Activated CD8-positive, alpha-beta memory T cell treated with anti-CD3 and anti-CD28 coated beads for 48 hours (primary cell): ENCODE results near the gene SPAG17.

Experiments used
- DNase-seq, 3 experiments: peaks; one replicate each; pipeline ENCODE4 v3.0.0-alpha.2; 2020; ENCODE audit warnings: low read depth in 2 of 3, low spot score in 2 of 3

The SPAG17 gene

DNA sequence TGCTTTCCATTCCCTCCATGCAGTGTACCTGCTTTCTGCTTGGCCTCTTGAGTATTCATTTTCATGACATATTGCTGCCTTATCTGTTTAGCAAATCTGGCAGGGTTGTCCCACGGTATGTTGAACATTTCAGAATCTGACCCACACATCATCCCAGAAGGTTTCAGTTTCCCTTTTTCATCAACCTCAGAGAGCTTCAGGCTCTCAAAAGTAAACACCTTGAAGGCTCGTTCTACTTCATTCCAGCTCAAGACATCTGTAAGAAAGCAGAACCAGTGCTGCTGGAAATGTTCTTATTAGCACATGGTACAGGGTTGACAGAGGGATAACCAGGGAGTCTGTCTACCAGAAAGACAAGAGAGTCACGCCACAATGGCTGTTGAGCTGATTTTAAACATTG, 103.6 kb downstream of the SPAG17 start:
- no peak for DNase-seq

DNA sequence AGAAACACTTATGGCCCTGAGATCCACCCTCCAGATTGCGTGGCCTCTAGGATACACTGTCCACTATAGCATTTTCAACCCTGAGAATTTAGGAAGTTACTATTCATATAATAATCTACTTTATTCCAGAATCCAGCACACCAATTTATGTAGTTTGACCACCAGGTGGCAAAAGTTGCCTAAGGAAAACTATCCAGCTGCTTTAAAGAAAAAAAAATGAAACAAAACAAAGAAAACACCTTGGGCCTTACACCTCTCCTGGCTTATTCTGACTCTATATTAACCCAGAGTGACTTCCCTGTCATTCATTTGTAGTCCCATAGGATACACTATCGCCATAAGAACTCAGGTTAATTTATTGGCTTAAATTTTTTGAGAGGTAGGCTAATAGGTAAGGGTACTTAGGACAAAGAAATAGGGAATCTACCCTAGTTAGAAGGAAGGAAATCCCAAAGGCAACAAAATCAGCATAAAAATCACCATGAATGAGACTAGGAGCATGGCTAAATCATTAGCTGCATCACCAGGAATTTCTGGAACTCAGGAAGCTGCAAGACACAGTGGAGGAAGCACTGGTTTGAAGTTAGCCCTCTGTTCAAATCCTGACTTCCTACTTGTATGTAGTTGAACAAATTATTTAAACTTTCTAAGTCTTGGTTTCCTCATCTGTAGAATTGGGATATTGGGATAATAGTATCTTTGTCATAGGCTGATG, 107.5 kb downstream of the SPAG17 start:
- no peak for DNase-seq

DNA sequence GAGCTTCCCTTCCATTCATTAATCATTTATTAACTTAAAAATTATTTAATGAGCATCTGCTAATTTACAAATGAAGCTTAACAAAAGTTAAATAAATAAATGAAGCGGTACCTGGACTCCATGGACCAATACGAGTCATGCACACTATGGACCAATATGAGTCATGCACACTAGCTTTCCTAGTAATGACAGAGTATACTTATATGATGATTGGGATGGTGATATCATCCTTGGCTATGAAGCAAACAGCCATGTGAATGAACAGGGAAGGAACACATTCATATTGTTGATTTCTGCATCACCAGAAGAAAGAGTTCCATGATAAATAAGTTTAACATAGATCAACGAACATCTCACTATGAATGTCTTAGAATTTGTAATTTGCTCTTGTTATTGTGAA, 109.9 kb downstream of the SPAG17 start:
- no peak for DNase-seq

DNA sequence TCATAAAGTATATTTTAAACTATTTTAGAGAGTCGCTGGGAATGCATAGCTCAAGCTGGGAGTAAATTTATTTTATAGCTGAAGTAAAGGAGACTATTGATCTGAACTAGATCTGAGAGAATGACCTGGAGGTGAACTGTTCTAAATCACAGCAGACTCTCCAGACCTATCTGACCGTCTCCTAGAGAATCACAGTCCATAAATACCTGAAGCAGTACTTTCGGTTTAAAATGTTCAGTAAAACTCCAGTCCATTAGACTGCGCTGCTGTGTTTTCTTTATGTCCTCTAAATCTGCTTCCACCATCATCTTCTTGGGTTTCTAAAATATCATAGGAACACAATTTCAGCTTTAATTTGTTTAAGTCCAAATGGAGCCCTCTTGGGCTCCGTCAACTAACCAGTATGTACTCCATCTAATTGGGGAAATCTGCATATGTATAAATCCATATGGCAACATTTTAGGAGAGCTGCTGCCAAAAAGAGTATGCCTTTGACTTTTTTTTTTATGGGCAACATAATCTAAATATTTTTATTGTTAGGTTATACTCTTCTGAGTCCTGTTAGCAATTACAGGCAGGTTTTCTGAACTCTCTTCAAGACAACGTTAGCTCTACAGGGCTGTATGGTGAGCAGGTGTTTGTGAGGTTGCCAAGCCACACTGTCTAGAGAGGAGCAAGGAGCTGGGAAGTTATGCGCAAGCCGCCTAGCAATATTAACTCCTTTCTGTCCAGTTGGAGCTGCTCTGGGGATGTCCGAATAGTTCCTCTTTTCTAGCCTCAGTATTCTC, 111.2 kb downstream of the SPAG17 start:
- no peak for DNase-seq

DNA sequence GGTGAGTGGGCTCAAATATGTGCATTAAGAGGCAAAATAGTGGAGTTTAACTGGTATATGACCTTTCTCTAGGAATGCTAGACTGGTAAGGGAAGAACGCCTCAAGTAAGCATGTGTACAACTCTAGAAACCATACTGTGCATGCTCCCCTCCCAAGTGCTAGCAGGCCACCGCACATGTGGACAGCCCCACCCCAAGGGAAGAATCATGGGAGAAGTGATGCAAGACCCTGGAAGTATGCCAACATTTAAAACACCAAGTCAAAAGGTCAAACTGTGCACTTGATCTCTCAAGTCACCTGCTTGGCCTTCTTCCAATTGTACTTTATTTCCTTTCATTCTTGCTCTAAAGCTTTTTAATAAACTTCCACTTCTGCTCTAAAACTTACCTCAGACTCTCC, 135.0 kb downstream of the SPAG17 start:
- DNase-seq: no peak

DNA sequence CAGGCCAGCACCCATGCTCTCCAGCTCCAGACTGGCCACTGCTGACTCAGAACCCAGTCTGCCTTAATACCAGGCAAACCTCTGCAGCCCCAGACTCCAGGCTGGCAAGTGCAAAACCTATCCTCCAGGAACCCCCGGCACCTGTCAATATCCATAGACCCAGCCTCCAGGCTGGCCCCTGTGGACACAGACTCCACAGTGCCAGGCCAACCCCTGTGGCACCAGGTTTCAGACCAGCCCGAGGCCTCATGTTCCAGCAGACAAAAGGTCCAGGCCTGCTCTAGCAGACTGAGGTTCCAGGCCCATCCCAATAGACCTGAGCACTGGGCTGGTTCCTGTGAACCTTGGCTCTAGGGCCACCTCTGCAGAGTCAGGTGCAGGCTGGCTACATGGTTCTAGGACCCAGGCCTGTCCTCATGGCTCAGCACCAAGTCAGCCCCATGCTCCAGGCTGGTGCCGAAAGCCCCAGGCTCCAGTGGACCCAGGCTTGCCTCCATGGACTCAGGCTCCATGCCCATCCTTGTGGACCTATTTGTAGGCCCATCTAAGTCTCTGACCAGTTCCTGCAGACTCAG, 137.3 kb downstream of the SPAG17 start:
- DNase-seq: no peak

DNA sequence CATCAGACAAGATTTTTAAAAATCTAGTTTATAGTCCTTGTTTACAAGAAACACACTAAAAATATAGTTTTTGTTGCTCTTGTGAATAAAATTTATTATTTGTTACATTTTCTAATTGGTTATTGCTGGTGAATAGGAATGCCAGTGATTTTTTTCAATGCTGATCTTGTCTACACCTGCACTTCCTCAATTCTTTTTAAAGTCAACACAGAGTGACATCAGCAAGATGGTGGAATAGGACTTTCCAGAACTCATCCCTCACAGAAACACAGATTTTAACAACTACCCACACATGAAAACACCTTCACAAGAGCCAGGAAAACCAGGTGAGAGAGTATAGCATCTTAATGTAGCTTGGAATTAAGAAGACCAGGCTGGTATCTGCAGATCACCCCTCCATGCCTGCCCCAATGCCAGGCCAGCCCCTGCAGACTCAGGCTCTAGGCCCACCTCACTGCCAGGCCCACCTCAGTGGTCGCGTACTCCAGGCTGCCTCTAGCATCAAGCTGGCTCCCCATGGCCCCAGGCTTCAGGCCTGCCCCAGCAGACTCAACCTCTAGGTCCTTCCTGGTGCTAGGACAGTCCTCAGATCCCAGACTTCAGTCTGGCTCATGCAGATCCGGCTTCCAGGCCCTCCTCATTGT, 137.9 kb downstream of the SPAG17 start:
- DNase-seq: no peak

DNA sequence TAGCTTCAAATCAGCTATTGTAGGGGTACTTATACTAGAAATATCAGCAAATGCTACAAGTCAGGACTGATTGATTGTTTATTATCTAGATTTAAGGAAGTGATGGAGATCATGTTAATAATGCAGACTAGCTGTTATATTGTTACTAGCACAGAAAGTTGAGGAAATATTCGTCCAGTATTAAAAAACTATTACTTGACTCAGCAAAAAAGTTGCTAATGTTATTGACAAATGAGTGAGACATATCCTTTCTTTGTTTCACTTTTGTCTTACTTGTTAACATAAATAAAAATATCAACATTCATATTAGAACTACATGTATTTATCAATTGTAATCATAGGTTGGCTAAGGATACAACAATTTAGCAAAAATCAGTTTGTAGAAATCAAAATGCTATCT, 141.4 kb downstream of the SPAG17 start:
- DNase-seq: no peak

DNA sequence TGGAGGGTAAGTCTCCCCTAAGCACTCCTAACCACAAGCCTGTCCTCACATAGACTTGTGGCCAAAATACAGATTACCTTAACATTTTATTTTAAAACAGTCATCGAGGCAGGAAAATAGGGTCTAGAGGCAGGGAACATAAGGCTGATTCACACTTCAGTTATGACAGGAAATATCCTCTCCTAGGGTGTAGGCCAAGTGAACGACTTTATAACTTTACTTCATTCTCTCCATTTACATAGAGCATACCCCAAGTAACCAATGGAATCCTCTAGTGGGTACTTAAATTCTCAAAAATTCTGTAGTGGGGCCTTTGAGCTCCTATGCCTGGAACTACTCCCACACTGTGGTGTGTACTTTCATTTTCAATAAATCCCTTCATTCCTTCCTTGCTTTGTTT, 142.5 kb downstream of the SPAG17 start:
- no peak for DNase-seq

DNA sequence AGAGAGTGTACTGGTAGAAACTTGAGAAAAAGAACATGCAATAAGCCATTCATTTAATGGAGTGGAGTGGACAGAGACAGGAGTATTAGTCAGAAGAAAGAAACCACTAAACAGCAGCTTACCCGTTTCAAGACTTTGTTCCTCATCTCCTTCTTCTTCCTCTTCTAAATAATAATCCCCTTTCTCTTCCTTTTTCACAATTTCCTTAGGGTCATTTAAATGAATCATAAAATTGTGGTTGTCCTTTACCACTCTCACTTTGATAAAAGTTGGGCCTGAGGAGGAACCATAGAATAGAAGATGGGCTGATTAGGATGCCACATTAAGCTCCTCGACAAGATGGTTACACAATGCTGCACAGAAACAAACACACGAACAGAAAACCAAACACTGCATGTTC, 145.9 kb downstream of the SPAG17 start:
- no peak for DNase-seq

DNA sequence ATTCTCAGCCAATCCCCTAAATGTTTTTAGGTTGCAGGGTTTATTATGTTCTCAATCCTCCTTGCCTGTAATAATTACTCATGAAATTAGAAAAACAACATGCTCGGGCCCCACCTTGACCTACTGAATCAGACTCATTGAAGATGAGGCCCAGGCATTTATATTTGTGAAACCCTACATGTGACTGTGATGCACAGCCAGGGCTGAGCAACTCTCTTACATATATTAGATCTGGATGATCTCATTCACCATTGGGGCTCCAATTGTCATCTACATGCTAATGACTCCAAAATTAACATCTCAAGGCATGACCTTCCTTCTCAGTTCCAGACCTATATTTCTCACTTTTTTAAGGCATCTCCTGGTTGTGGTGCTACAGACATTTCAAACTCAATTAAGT, 152.1 kb downstream of the SPAG17 start:
- DNase-seq: no peak

DNA sequence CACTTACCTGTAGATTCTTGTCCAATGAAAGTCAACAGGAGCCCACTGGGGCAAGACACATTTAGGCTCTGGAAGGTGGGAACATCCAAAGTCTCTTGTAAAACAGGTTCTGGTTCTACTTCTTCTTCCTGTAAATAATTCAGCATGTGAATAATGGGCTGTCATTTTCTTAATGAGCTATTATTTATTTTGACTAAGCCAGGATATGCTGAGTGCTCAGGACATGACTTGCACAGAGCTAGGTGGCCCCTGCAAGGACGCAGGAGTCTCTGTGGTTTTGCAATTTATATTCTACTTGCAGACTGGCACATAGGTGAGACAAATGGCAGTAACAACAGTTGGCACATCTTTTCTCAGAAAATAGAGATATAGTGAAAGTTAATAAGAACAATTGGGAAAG, 156.8 kb downstream of the SPAG17 start:
- DNase-seq: no peak

DNA sequence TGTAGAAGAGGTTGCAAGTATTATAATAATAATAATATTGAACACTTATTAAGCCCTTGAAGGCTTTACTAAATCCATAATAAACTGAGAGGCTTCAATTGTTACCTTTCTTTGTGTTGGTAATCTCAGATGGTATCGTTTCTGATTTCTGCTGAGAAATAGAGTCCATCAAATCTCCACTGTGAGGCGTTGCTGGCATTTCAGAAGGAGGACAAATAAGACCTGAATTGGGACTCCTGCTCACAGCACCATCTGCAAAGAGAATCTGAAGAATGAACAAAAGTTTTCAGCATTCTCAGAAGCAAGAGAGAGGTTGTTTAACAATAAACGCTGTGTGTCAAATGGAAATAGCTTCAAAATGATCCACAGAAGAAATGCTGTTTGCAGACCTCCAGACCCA, 161.8 kb downstream of the SPAG17 start:
- DNase-seq: no peak

DNA sequence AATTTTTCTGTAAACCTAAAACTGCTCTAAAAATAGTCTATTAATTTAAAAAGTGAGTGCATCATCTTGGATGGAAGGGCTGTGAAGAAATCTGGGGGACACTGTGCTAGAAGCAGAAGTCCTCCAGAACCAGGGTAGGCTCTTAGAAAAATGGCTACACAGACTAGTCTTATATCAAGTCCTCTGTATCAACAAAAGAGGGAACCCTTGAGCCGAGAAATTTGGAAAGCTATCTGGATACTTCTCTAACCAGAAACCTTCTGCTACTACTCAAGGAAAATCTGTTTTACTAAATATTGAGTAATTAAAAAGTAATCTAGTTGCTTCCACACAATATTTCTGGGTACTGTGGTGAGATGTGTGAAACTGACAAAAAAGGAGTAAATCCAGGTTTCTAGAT, 163.4 kb downstream of the SPAG17 start:
- no peak for DNase-seq

DNA sequence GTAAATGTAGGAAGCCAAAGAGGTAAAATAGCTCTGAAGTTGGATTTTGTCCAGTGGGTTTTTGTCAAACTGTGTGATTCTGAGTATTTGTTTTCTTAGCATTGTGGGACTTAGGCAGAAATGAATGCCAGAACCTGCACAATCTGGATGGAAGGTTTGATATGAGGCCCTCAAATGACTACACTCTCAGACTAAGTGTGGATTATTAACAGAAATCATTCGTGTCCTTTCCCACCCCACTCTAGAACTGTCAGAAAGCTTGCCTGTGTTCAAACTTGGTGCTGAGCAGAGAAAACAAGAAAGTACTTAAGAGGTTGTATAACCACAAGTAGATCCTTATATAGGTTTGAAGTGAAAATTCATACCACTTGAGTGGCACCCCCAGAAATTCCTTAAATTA, 167.0 kb downstream of the SPAG17 start:
- DNase-seq: no peak

DNA sequence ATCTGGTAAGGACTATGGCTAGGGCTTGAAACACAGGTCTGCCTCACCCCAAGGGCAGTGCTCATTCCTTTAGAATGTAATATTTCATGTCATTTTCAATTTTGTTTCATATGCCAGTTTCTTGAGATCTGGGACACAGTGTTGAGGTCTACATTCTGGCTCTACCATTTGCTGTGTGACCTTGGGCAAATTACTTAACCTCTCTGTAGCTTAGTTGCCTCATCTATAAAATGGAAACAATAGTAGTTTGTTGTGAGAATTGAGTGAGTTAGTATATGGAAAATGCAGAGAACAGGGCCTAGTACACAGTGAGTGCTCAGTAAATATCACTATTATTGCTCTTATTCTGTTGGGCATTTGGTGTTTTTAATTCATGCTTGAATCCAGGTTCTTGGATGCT, 171.1 kb downstream of the SPAG17 start:
- no peak for DNase-seq

DNA sequence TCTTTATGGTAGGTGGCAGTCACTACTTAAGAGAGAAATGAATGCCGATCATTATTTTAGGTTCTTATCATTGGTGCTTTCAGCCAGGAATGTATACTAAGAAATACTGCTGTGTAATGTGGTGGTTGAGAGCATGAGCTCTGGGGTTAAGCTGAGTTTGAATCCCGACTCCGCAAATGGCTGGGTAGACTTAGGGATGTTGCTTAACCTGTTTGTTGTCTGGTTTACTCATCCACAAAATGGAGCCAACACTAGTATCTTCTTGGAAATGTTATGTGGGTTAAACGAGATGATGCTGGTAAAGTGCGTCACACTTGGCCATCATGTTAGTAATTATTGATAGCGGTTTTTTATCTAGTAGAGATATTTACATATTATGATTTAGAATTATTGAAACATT, 171.7 kb downstream of the SPAG17 start:
- no peak for DNase-seq

DNA sequence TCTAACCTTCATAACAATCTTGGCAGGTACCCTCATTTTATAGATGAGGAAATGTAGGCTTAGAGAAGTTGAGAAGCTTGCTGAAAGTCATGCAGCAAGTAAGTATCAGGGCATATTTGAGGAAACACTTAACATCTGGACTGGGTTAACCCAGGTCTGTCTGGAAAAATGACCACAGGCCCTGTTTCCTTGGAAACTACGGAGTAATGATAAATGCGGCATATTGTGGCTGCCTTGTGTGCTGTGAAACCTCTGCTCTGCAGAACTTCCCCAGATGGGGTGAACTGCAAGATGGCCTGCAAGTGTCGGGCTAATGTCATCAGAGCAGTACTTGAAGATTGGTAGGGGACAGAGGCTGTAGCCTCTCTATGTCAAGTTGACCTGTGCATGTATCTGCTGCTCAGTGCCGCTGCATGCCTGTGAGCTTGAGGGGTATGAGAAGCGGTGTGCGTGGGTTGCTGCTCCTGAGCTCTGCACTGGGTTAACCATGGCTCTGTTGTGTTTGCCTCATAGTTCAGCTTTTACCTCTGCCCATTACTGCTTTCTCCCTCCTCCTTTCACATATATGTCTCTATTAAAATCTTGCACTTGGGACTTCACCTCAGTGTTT, 172.4 kb downstream of the SPAG17 start:
- no peak for DNase-seq

DNA sequence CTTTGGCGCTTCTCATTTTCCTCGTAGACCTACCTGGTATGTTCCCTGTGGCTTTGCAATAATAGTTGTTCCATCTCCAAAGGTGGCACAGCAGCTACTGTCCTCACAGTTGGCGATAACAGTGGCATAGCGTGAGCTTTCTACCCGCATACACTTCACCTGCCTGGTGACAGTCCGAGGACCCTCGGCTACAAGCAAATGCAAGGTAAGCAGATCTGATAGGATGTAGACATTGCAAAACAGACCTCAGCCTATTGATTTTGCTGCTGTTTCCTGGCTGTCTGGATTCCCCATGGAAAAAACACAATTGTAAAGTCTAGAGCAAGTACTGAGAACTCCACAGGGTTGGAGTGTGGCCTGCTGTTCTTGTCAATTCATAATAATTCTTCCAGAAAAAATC, 177.0 kb downstream of the SPAG17 start:
- no peak for DNase-seq

DNA sequence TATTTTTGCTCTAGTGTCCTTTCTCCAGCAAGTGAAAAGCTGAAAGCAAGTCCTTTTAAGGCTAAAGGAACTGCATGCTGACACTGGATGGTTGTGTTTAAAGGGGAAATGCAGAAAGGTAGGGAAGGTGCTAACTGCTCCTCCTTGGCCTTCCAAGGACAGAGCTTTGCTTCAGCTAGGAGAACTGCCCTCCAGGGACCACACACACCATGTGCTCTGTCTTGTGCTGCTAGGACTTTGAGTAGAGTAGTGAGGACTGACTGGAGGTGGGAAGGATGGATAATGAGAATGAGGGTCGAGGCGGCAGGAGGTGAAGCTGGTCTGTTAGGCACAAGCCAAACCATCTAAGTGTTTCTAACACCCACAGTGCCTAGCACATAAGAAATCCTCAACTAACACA, 177.6 kb downstream of the SPAG17 start:
- DNase-seq: no peak

DNA sequence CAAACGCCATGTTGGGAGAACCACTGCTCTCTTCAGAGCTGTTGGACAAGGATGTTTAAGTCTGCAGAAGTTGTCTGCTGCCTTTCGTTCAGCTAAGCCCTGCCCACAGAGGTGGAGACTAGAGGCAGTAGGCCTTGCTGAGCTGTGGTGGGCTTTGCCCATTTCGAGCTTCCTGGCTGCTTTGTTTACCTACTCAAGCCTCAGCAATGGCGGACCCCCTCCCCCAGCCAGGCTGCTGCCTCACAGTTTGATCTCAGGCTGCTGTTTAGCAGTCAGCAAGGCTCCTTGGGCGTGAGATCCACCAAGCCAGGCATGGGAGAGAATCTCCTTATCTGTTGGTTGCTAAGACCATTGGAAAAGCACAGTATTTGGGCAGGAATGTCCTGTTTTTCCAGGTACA, 180.7 kb downstream of the SPAG17 start:
- DNase-seq: no peak

DNA sequence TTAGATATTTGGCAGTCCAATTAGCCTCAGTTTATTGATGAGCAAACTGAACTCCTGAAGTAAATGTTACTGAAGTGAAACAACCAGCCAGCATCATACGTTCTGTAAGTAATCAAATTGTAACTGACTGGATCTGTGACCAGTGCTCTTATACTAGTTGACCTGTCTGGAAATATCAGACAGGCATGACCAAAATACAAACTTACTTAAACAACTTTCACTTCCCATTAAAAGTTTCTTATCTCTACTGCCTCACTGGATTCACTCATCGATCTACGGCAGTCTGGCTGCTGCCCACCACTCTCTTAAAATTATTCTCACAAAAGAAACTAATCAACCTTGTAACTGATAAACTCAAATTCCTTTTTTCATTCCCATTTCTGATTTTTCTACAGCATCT, 199.1 kb downstream of the SPAG17 start:
- no peak for DNase-seq
